Suprapubic skin (tissue), 4 donors: ENCODE measurements around the gene PRR7.

Experiments used
- EP300 ChIP-seq: sonication (generic); formaldehyde crosslinking; IDR thresholded peaks from one replicate; pipeline ENCODE4 v1.6.1; 2017; ENCODE audit warnings: antibody characterized with exemption
- POLR2A ChIP-seq, 2 donors: fragments of 450-650 bp; IDR thresholded peaks; one replicate each; pipeline ENCODE4 v1.6.1; 2017; ENCODE audit warnings: antibody characterized with exemption in 2 of 2, mild to moderate bottlenecking in 2 of 2, moderate library complexity in 2 of 2
- POLR2AphosphoS5 ChIP-seq, 3 donors: sonication (generic); formaldehyde crosslinking; IDR thresholded peaks; one replicate each; pipeline ENCODE4 v1.6.1; 2017; ENCODE audit warnings: antibody characterized with exemption in 3 of 3
- TF ChIP-seq, protein P1 (sequence below), 2 donors: fragments of 200-600 bp in 1 of 2; fragments of 450-650 bp in 1 of 2; sonication (generic) in 1 of 2; IDR thresholded peaks; one replicate each; pipeline ENCODE4 v1.5.1; 2016 to 2019; ENCODE audit warnings: antibody characterized with exemption in 2 of 2, mild to moderate bottlenecking in 1 of 2, moderate library complexity in 1 of 2

DNA sequence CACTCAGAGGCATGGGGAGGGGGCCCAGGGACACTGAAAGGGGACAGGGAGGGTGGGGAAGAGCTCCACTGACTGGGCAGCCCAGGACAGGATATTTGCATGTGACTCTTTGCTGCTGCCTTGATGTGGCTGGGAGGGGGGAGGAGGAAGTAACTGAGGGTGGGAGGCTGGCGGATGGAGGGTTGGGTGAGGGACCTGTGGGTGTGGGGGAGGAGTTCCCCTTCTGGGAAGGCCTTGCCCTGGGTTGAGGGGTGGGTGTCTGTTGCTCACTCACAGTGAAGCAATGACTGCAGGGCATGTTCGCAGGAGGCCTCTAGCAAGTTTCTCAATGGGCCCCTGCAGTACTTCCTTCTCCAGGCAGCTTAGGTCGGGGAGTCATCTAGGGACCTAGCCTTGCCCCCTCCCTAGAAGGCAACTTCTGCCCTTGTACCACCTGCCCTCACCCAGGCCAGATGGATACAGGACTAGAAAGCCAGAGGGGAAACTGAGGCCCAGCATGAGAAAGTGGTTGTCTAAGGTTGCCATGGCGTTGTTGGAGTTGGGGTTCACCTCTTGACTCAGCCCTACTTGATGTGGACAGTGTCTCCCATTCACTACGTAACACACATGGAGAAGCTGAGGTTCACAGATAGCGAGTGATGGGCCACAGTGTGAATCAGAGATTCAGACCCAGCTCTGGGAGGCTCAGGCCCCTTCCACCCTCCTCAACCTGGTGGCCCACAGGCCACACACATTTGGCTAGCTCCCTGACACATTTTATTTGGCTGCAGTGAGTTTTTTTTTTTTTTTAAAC is 17.2 kb upstream of the PRR7 start:
- TF ChIP-seq POLR2AphosphoS5 (IDR thresholded peaks at IDR 0.05) (no peak), POLR2A (IDR thresholded peaks at IDR 0.05) (no peak), EP300 (no peak)
- TF ChIP-seq, protein P1, sequence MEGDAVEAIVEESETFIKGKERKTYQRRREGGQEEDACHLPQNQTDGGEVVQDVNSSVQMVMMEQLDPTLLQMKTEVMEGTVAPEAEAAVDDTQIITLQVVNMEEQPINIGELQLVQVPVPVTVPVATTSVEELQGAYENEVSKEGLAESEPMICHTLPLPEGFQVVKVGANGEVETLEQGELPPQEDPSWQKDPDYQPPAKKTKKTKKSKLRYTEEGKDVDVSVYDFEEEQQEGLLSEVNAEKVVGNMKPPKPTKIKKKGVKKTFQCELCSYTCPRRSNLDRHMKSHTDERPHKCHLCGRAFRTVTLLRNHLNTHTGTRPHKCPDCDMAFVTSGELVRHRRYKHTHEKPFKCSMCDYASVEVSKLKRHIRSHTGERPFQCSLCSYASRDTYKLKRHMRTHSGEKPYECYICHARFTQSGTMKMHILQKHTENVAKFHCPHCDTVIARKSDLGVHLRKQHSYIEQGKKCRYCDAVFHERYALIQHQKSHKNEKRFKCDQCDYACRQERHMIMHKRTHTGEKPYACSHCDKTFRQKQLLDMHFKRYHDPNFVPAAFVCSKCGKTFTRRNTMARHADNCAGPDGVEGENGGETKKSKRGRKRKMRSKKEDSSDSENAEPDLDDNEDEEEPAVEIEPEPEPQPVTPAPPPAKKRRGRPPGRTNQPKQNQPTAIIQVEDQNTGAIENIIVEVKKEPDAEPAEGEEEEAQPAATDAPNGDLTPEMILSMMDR (IDR thresholded peaks at IDR 0.05): no peak
